Esophagus (tissue), 2 donors: Measurements from ENCODE around the gene TCOF1. TPM values are rescaled to one million over a fixed set of nuclear protein-coding genes. Genes with fewer than 3 reads are reported as not detected.

ENCODE experiments used
- H3K27ac ChIP-seq, 2 donors: one replicate each; pipeline ENCODE4 v1.5.1; 2013; ENCODE audit warnings: low read depth in 2 of 2, mild to moderate bottlenecking in 2 of 2, inconsistent platforms in 1 of 2, low read length in 1 of 2, moderate library complexity in 1 of 2
- H3K27me3 ChIP-seq, 2 donors: one replicate each; pipeline ENCODE4 v1.6.1; 2013; ENCODE audit warnings: low read length in 2 of 2, control low read depth in 1 of 2, mild to moderate bottlenecking in 1 of 2; ENCODE audit not compliant: insufficient read depth in 2 of 2, control insufficient read depth in 1 of 2
- H3K36me3 ChIP-seq, 2 donors: one replicate each; pipeline ENCODE4 v1.6.1; 2013; ENCODE audit warnings: low read length in 1 of 2; ENCODE audit not compliant: control insufficient read depth in 2 of 2, insufficient read depth in 2 of 2
- H3K4me1 ChIP-seq, 2 donors: one replicate each; pipeline ENCODE4 v1.6.1; 2013; ENCODE audit warnings: low read length in 1 of 2; ENCODE audit not compliant: control insufficient read depth in 2 of 2, insufficient read depth in 2 of 2
- H3K4me3 ChIP-seq, 2 donors: one replicate each; pipeline ENCODE4 v1.5.1; 2013; ENCODE audit warnings: low read length in 2 of 2, mild to moderate bottlenecking in 2 of 2, low read depth in 1 of 2, moderate library complexity in 1 of 2
- H3K9me3 ChIP-seq, 2 donors: one replicate each; pipeline ENCODE4 v1.6.1; 2013; ENCODE audit warnings: mild to moderate bottlenecking in 2 of 2, low read depth in 1 of 2, low read length in 1 of 2, moderate library complexity in 1 of 2; ENCODE audit not compliant: control insufficient read depth in 2 of 2, insufficient read depth in 1 of 2
- WGBS, 2 donors: extraction: QIAGEN DNeasy Blood & Tissue Kit; methylation state at CpG; one replicate each; pipeline ENCODE4 v1.1.7; 2013; 5-methylcytosine and 5-hydroxymethylcytosine counted together
- polyA plus RNA-seq, 2 donors: library from polyadenylated mRNA; stranded (reverse); fragments of 200-250 nt; gene quantifications; one replicate each; pipeline ENCODE4 v1.2.3, GENCODE V29; 2013
- donor health status: healthy with polysubstance abuse.
- donor health status: Bipolar disorder and iron deficiency.

The TCOF1 gene
- polyA plus RNA-seq, 2 donors = 13.0 to 13.5 TPM

DNA sequence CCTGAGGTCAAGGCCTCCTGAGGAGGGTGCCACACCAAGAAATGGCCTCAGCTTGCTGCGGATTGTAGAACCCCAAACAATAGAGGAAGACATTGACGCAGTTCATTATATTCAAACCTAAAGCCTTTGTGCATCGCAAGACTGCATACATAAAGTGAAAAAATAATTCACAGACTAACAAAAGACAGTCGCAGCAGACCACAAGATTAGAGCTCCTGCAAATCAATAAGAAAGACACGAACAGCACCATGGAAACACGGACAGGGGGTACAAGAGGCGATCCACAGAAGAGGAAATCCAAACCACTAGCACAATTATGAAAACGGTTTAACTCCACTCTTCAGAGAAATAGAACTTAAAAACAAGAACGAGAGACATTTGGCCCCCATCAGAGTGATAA lies 10.0 kb upstream of the TCOF1 start:
- no peaks in the 10 kb centered on the region for H3K27me3 ChIP-seq
- no peak overlapping the region for H3K4me3 ChIP-seq
- no peaks in the 10 kb centered on the region for H3K9me3 ChIP-seq
- no peak overlapping the region for H3K27ac ChIP-seq
- H3K36me3 ChIP-seq = no peaks in the 10 kb centered on the region
- peaks cover 0 to 3% of the 10 kb centered on the region in 2 donors for H3K4me1 ChIP-seq
- WGBS, 2 donors = 68 to 78% methylated on average over 9 of the region's 9 CpGs

DNA sequence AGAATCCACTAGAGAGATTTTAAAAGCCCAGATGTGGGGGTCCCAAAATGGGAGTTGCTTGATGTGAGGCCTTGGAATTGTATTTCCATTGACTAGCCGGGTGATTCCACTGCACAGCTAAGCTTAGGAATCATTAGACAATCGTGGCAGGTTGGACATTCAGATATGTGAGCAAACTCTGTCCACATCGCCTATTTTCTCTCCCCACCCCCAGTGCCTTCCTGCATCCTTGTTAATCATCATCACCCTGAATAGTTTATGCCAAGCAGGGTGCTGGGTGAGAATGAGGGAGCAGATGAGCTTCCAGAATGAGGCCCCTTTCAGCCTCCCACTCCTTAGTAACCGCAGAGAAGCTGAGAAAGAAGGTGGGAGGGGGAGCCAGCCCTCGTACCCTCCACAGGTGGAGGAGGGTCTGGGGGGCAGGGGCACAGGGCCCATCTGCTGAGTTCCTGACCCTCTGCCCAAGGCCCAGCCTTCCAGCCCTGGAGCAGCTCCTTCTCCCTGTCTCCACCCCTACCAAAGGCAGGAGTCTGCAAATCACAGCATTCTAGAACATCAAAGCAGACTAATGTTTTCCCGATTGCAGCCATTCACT lies 7.7 kb upstream of the TCOF1 start:
- Histone ChIP-seq H3K36me3 (no peaks in the 10 kb centered on the region), H3K4me1 (peaks cover 0 to 3% of the 10 kb centered on the region in 2 donors), H3K9me3 (no peaks in the 10 kb centered on the region), H3K27ac (no peak overlapping the region), H3K27me3 (no peaks in the 10 kb centered on the region), H3K4me3 (no peak overlapping the region)
- WGBS, 2 donors = 83 to 85% methylated on average over 6 of the region's 6 CpGs

DNA sequence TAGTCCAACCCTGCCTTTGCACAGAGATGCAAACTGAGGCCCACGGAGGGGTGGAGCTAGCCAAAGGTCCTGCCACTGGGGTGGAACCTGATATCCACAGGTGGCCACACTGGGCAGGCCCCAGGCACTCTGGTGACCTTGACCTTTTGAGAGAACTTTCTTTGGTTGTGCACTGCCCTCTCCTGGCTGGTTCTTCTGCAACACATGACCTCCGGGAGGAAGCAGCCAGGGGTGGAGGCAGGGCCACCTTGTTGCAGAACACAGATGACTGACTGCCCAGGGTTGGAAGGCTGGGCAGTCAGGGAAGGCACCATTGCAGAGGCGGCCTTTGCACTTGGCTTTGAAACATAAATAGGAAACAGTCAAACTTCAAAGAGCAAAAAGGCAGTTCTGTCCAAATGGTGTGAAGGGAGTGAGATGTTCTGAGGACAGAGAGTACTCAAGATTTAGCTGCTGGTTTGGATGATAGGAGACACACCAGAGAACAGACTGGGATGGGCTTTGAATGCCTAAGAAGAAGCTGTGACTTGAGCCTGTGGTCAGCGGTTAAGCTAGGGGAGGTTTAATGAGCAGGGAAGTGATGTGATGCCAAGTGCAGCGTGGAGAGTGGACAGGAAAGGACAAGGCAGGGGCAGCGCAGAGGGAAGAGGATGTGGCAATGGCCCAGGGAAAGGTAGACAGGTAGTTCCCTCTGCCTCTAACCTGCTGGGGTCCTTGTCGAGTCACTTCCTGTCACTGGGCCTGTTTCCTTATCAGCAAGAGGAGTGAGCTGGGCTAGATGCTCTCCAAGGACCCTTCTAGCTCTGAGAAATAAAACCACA lies 6.8 kb upstream of the TCOF1 start:
- H3K9me3 ChIP-seq = no peaks in the 10 kb centered on the region
- no peak overlapping the region for H3K27ac ChIP-seq
- H3K27me3 ChIP-seq = no peaks in the 10 kb centered on the region
- H3K4me1 ChIP-seq = peaks cover 0 to 3% of the 10 kb centered on the region in 2 donors
- H3K36me3 ChIP-seq = no peaks in the 10 kb centered on the region
- WGBS, 2 donors = 44 to 52% methylated on average over 7 of the region's 7 CpGs
- no peak overlapping the region for H3K4me3 ChIP-seq

DNA sequence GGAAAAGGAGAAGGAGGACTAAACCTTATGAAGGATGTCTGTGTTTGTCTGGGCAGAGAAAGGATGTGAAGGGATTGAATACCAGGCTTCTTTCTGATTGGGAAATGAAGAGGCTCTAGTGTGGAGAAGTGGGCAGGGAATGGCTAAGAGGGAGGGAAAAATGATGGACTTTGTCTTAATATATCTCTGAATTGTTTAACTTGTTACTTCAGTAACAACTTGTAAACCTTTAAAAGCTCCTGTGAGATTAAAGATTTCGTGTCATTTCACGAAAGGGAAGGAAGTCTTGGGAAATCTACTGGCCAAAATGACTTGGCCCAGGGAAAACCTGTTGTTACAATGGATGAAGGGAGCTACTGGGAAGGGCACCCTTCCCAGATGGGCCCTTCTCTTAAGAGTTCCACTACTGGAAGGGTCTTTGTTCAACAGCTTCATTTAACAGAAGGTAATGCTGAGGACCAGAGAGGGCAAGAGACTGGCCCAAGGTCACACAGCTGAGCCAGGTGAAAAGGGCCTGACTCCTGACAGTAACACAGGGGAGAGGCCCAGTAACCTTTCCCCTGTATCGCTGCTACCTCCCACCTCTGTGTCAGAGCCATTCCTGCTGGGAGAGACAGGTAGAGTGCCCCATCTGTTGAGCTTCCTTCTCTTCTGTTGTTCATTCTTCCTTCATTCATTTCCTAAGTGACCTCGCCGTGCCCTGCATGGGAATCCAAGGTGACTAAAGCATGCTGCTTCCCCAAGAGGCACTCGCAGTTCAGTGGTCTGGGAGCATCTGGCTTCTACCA lies 5.1 kb upstream of the TCOF1 start:
- no peaks in the 10 kb centered on the region for H3K27me3 ChIP-seq
- H3K9me3 ChIP-seq = no peaks in the 10 kb centered on the region
- peaks cover 0 to 3% of the 10 kb centered on the region in 2 donors for H3K4me1 ChIP-seq
- no peak overlapping the region for H3K4me3 ChIP-seq
- WGBS, 2 donors = 82% methylated on average over 6 of the region's 6 CpGs
- no peak overlapping the region for H3K27ac ChIP-seq
- H3K36me3 ChIP-seq = no peaks in the 10 kb centered on the region

DNA sequence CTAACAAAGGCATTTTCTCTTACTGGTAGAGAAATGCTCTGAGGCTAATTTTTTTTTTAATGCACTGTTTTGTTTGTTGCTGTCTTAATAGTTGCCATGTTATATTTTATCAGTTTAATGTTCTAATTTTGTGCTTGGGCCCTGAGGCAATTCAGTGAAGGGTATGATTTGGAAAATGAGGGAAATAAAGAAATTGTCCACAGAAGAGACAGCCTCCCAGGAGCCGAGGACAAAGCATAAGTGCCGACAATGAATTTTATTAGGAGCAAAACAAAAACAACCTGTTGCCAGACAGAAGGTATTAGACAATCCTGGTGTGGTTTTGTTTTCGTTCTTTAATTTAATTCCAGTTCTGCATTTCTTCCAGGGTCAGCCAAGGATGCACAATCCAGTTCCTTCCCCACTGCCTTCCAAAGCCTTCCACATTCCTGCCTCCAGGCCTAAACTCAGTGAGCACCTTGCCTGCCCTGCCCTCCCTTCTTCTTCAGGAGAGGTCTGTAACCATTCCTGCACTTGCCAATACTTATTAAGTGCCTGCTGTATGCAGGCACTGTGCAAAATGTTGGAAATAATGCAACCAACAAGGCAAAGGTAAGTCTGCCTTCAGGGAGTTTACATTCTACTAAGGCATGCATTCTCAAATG lies 4.3 kb upstream of the TCOF1 start:
- Histone ChIP-seq H3K27me3 (no peaks in the 10 kb centered on the region), H3K36me3 (no peaks in the 10 kb centered on the region), H3K4me1 (peaks cover 0 to 3% of the 10 kb centered on the region in 2 donors), H3K27ac (no peak overlapping the region), H3K9me3 (no peaks in the 10 kb centered on the region), H3K4me3 (no peak overlapping the region)
- WGBS, 2 donors = 67 to 79% methylated on average over 3 of the region's 3 CpGs

DNA sequence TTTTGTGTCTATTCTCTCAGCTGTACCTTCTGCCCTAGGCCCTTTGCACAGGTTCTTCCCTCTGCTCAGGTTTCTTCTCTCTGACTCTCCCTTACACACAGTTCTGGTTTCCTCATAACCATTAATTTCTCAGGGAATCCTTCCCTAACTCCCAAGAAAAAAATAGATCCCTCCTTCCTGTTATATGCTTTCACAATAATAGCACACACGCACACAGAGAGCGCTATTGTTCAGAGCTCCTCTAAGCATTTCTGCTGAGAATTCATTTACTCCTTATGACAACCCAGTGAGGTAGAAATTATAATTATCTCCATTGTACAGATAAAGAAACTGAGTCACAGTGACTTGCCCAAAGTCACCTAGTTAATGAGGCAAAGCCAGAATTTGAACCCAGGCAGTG lies 1.7 kb upstream of the TCOF1 start:
- Histone ChIP-seq H3K36me3 (no peaks in the 10 kb centered on the region), H3K27me3 (no peaks in the 10 kb centered on the region), H3K4me1 (peaks cover 4 to 6% of the 10 kb centered on the region in 2 donors), H3K9me3 (no peaks in the 10 kb centered on the region), H3K4me3 (no peak overlapping the region), H3K27ac (no peak overlapping the region)
- WGBS, 2 donors = 93 to 96% methylated on average over 2 of the region's 2 CpGs

DNA sequence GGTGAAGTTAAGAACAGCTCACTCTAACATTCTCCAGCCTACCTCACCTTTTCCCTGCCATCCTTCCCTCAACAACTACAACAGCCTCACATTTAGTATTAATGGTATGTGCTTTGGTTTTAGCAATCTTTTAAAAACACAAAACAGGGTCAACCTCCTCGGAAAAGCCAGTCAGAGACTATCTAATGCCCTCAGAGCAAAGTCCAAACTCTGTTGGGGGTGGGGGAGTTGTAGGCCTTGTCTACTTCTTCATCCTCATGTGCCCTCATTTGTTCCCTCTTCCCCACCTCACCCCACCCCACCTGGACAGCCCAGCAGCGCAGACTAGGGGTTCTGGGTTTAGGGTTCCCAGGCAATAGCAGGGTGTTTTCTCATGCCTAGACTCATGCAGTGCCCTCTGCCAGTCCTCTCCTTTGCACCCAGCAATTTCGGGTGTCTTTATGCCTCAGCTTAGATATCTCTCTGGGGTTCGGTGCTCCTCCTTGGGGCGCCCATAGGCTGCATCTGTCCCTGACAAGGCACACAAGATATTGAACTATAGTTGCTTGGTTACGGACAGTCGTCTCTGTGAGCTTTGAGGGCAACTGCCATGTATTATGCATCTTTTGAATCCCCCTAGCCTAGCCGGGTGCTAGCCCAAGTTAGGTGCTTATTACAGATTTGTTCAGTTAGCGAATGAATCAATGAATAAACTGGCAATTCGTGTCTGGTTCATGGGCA lies 762 bp upstream of the TCOF1 start:
- Histone ChIP-seq H3K9me3 (no peaks in the 10 kb centered on the region), H3K4me1 (peaks cover 3 to 4% of the 10 kb centered on the region in 2 donors), H3K27me3 (no peaks in the 10 kb centered on the region), H3K36me3 (peaks cover 0 to 2% of the 10 kb centered on the region in 2 donors), H3K27ac (no peak overlapping the region), H3K4me3 (peak overlapping the region in 1 of 2 donors; percentile 20)
- WGBS, 2 donors = 61 to 62% methylated on average over 10 of the region's 10 CpGs

DNA sequence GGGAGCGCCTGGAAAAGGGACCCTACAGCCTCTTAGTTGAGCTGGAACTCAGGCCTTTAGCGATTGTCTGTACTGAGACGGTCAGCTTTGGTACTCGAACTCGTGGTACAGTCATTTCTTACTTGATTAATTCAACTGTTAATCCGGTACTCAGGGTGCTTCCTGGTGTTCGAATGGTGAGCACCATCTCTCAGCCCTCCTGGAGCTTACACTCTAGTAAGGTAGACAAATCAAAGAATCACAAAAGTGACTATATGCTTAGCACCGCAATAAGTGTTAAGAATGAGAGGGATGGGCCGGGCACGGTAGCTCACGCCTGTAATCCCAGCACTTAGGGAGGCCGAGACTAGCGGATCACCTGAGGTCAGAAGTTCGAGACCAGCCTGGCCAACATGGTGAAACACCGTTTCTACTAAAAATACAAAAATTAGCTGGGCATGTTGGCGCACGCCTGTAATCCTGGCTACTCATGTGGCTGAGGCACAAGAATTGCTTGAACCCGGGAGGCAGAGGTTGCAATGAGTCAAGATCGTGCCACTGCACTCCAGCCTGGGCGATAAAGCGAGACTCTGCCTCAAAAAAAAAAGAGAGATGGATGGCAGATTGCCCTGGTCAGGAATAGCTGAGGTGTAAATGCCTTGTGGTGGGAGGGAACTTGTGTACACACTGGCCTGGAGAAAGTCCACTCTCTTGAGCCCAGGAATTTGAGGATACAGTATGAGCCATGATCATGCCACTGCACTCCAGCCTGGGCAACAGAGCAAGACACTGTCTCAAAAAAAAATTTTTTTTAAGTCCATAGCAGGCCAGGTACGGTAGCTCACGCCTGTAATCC lies 981 bp downstream of the TCOF1 start:
- no peaks in the 10 kb centered on the region for H3K9me3 ChIP-seq
- 40 to 43% methylated on average over 23 of the region's 23 CpGs for WGBS, 2 donors
- H3K4me1 ChIP-seq = peaks cover 3 to 4% of the 10 kb centered on the region in 2 donors
- H3K27ac ChIP-seq = peak overlapping the region in 1 of 2 donors; percentile 45
- no peaks in the 10 kb centered on the region for H3K27me3 ChIP-seq
- H3K36me3 ChIP-seq = peaks cover 0 to 12% of the 10 kb centered on the region in 2 donors
- H3K4me3 ChIP-seq = peak overlapping the region; percentile 80 to 82
